ENCODE data around the gene ACTN3.

Gene ACTN3

DNA sequence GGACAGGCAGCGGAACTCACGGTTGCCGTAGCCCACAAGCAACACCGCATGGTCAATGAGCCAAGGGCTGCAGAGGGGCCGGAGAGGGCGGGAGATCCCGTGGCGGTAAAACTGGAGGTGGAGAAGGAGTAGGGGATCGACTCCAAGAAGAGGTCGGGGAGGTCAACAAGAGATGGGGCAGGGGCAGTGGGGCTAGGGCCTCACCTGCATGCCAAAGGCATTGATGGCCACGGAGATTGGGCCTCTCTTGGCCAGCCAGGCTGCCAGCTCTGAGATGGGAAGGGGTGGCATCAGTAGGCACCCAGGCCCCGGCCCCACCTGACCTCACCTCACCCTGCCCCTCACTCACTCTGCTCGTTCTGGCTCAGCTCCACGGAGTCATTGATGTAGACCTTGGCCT is 17.8 kb downstream of the ACTN3 start:
- TF ChIP-seq GABPA (IDR thresholded peaks at IDR 0.05; ENCODE audit: low read depth) (no peak), CTCF (IDR thresholded peaks at IDR 0.05; ENCODE audit: insufficient read depth, low read length) (no peak), REST (IDR thresholded peaks at IDR 0.05; ENCODE audit: insufficient replicate concordance, low read depth) (no peak), POLR2AphosphoS5 (IDR thresholded peaks at IDR 0.05; ENCODE audit: low read depth) (no peak), SPI1 (IDR thresholded peaks at IDR 0.05; ENCODE audit: borderline replicate concordance, low read depth) (no peak)
- Histone ChIP-seq H3K27me3 (ENCODE audit: insufficient read depth, poor library complexity, severe bottlenecking) (peaks cover 14% of the 10 kb centered on the region), H3K27ac (replicated peaks) (no peak overlapping the region), H3K4me3 (replicated peaks; ENCODE audit: insufficient read depth, low read length) (no peak overlapping the region)
- no peak for DNase-seq (ENCODE audit: low read depth in 1 of 2, low spot score in 1 of 2)

GRCh38 chr11:66564984-66565383 is 18.3 kb downstream of the ACTN3 start:
- no peak overlapping the region for H3K4me3 ChIP-seq (replicated peaks; ENCODE audit: insufficient read depth, low read length)
- H3K27ac ChIP-seq (replicated peaks): no peak overlapping the region
- no peak for TF ChIP-seq POLR2AphosphoS5 (IDR thresholded peaks at IDR 0.05; ENCODE audit: low read depth)
- no peak for TF ChIP-seq REST (IDR thresholded peaks at IDR 0.05; ENCODE audit: insufficient replicate concordance, low read depth)
- no peak for TF ChIP-seq GABPA (IDR thresholded peaks at IDR 0.05; ENCODE audit: low read depth)
- no peak for TF ChIP-seq CTCF (IDR thresholded peaks at IDR 0.05; ENCODE audit: insufficient read depth, low read length)
- no peak for TF ChIP-seq SPI1 (IDR thresholded peaks at IDR 0.05; ENCODE audit: borderline replicate concordance, low read depth)
- DNase-seq (ENCODE audit: low read depth in 1 of 2, low spot score in 1 of 2): no peak
- H3K27me3 ChIP-seq (ENCODE audit: insufficient read depth, poor library complexity, severe bottlenecking): peaks cover 14% of the 10 kb centered on the region

DNA sequence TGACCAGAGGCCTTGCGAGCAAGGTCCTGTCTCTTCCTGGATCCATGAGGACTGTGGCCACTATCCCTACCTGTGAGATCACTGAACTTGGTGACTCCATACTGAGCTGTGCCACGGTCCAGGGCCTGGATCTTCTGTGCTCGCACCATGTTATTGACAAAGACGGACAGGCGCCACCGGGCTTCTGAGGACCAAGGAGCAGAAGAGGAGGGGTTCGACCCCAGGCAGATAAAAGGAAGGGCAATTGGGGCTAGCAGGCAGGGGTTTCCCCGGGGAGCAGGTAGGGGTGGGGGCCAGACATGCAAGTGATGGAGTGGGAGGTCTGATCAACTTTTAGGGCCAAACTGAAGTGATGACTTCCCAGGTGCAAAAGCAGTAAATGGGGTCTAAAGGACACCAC is 19.5 kb downstream of the ACTN3 start:
- TF ChIP-seq REST (IDR thresholded peaks at IDR 0.05; ENCODE audit: insufficient replicate concordance, low read depth): no peak
- TF ChIP-seq SPI1 (IDR thresholded peaks at IDR 0.05; ENCODE audit: borderline replicate concordance, low read depth): no peak
- TF ChIP-seq POLR2AphosphoS5 (IDR thresholded peaks at IDR 0.05; ENCODE audit: low read depth): no peak
- TF ChIP-seq CTCF (IDR thresholded peaks at IDR 0.05; ENCODE audit: insufficient read depth, low read length): no peak
- TF ChIP-seq GABPA (IDR thresholded peaks at IDR 0.05; ENCODE audit: low read depth): no peak
- no peak for DNase-seq (ENCODE audit: low read depth in 1 of 2, low spot score in 1 of 2)
- Histone ChIP-seq H3K27ac (replicated peaks) (no peak overlapping the region), H3K27me3 (ENCODE audit: insufficient read depth, poor library complexity, severe bottlenecking) (peaks cover 15% of the 10 kb centered on the region), H3K4me3 (replicated peaks; ENCODE audit: insufficient read depth, low read length) (no peak overlapping the region)
